ENCODE data around the gene DUOXA2.

Gene DUOXA2

GRCh38 chr15:45150481-45150880 lies 36.4 kb downstream of the DUOXA2 start:
- no peaks in the 10 kb centered on the region for H3K4me1 ChIP-seq (ENCODE audit: low read depth, poor library complexity, severe bottlenecking)
- no peak overlapping the region for H3K4me3 ChIP-seq (IDR thresholded peaks at IDR 0.05; ENCODE audit: insufficient read depth, low read depth, low read length)
- H3K79me2 ChIP-seq (ENCODE audit: insufficient read depth, low read depth) = no peaks in the 10 kb centered on the region
- no peaks in the 10 kb centered on the region for H3K36me3 ChIP-seq (ENCODE audit: insufficient read depth)
- H3K4me2 ChIP-seq = no peak overlapping the region
- H4K20me1 ChIP-seq (ENCODE audit: insufficient read depth) = no peaks in the 10 kb centered on the region
- H2AFZ ChIP-seq (ENCODE audit: low read depth) = no peak overlapping the region
- H3K27me3 ChIP-seq (ENCODE audit: insufficient read depth, low read depth) = no peaks in the 10 kb centered on the region
- no peak overlapping the region for H3K27ac ChIP-seq
- no peak overlapping the region for H3K9ac ChIP-seq
- TF ChIP-seq CTCF (conservative IDR thresholded peaks at IDR 0.05; ENCODE audit: low read depth, low read length) = no peak

- no peak overlapping the region for H3K27ac ChIP-seq
- no peak overlapping the region for H2AFZ ChIP-seq (ENCODE audit: low read depth)
- no peaks in the 10 kb centered on the region for H3K27me3 ChIP-seq (ENCODE audit: insufficient read depth, low read depth)
- no peak overlapping the region for H3K4me2 ChIP-seq
- H3K4me1 ChIP-seq (ENCODE audit: low read depth, poor library complexity, severe bottlenecking) = no peaks in the 10 kb centered on the region
- H3K36me3 ChIP-seq (ENCODE audit: insufficient read depth) = no peaks in the 10 kb centered on the region
- no peaks in the 10 kb centered on the region for H3K79me2 ChIP-seq (ENCODE audit: insufficient read depth, low read depth)
- H3K4me3 ChIP-seq (IDR thresholded peaks at IDR 0.05; ENCODE audit: insufficient read depth, low read depth, low read length) = no peak overlapping the region
- no peak overlapping the region for H3K9ac ChIP-seq
- no peaks in the 10 kb centered on the region for H4K20me1 ChIP-seq (ENCODE audit: insufficient read depth)
- no peak for TF ChIP-seq CTCF (conservative IDR thresholded peaks at IDR 0.05; ENCODE audit: low read depth, low read length)
Observed at GRCh38 chr15:45150997-45151396, 36.9 kb downstream of the DUOXA2 start.

- no peaks in the 10 kb centered on the region for H3K79me2 ChIP-seq (ENCODE audit: insufficient read depth, low read depth)
- no peak overlapping the region for H3K4me2 ChIP-seq
- no peak overlapping the region for H3K9ac ChIP-seq
- no peaks in the 10 kb centered on the region for H3K4me1 ChIP-seq (ENCODE audit: low read depth, poor library complexity, severe bottlenecking)
- H3K27ac ChIP-seq = no peak overlapping the region
- TF ChIP-seq CTCF (conservative IDR thresholded peaks at IDR 0.05; ENCODE audit: low read depth, low read length) = no peak
- no peak overlapping the region for H3K4me3 ChIP-seq (IDR thresholded peaks at IDR 0.05; ENCODE audit: insufficient read depth, low read depth, low read length)
- H3K27me3 ChIP-seq (ENCODE audit: insufficient read depth, low read depth) = no peaks in the 10 kb centered on the region
- no peaks in the 10 kb centered on the region for H3K36me3 ChIP-seq (ENCODE audit: insufficient read depth)
- H4K20me1 ChIP-seq (ENCODE audit: insufficient read depth) = no peaks in the 10 kb centered on the region
- H2AFZ ChIP-seq (ENCODE audit: low read depth) = no peak overlapping the region
Observed at GRCh38 chr15:45151998-45152828, 38.1 kb downstream of the DUOXA2 start.

- no peaks in the 10 kb centered on the region for H3K27me3 ChIP-seq (ENCODE audit: insufficient read depth, low read depth)
- TF ChIP-seq CTCF (conservative IDR thresholded peaks at IDR 0.05; ENCODE audit: low read depth, low read length) = no peak
- no peak overlapping the region for H3K4me3 ChIP-seq (IDR thresholded peaks at IDR 0.05; ENCODE audit: insufficient read depth, low read depth, low read length)
- H4K20me1 ChIP-seq (ENCODE audit: insufficient read depth) = no peaks in the 10 kb centered on the region
- H3K4me1 ChIP-seq (ENCODE audit: low read depth, poor library complexity, severe bottlenecking) = no peaks in the 10 kb centered on the region
- no peaks in the 10 kb centered on the region for H3K36me3 ChIP-seq (ENCODE audit: insufficient read depth)
- H3K4me2 ChIP-seq = no peak overlapping the region
- H3K27ac ChIP-seq = no peak overlapping the region
- H3K79me2 ChIP-seq (ENCODE audit: insufficient read depth, low read depth) = no peaks in the 10 kb centered on the region
- no peak overlapping the region for H3K9ac ChIP-seq
- H2AFZ ChIP-seq (ENCODE audit: low read depth) = no peak overlapping the region
Observed at GRCh38 chr15:45155739-45156138, 41.6 kb downstream of the DUOXA2 start.
